OCI-LY7 (cell line): ENCODE data around the gene ZC3H7B. TPM values are rescaled to one million over a fixed set of nuclear protein-coding genes. Genes with fewer than 3 reads are reported as not detected.

Experiments
- BruUV-seq: library from RNA; stranded (reverse); fragments of 400-500 nt; replicated peaks from 2 replicates; lab custom pipeline; 2021; lab: Mats Ljungman, UMichigan
- CTCF ChIA-PET: fragments of 300-600 bp; sonication (Branson Sonifier 250); formaldehyde crosslinking; loops from one replicate; lab custom pipeline; 2022; ENCODE audit warnings: antibody characterized with exemption; ENCODE audit not compliant: unreplicated experiment; lab: Charles Lee
- POLR2A ChIA-PET: fragments of 300-600 bp; sonication (Branson Sonifier 250); formaldehyde crosslinking; loops from one replicate; lab custom pipeline; 2022; ENCODE audit warnings: antibody characterized with exemption; lab: Charles Lee
- DNase-seq: peaks from one replicate; pipeline ENCODE4 v3.0.0-alpha.2; 2015; ENCODE audit warnings: low spot score
- H2AFZ ChIP-seq: fragments of 200-600 bp; sonication (generic), shearing (Covaris generic); 2 replicates; pipeline ENCODE4 v1.6.1; 2014; ENCODE audit warnings: mild to moderate bottlenecking, antibody characterized with exemption, low read length, moderate library complexity
- H3K27ac ChIP-seq: fragments of 200-600 bp; sonication (generic); 2 replicates; pipeline ENCODE4 v1.5.1; 2014; ENCODE audit warnings: mixed run types, low read depth, mild to moderate bottlenecking, moderate library complexity, low read length, inconsistent platforms; ENCODE audit not compliant: poor library complexity, severe bottlenecking
- H3K36me3 ChIP-seq: fragments of 200-600 bp; sonication (generic); 2 replicates; pipeline ENCODE4 v1.6.1; 2014; ENCODE audit warnings: mild to moderate bottlenecking, antibody characterized with exemption, low read length, moderate library complexity, mixed read lengths; ENCODE audit not compliant: insufficient read depth
- H3K4me1 ChIP-seq: fragments of 200-600 bp; sonication (generic); 2 replicates; pipeline ENCODE4 v1.5.1; 2014; ENCODE audit warnings: mild to moderate bottlenecking, low read length; ENCODE audit not compliant: insufficient read depth, poor library complexity, severe bottlenecking
- H3K4me2 ChIP-seq: fragments of 200-600 bp; sonication (generic); 2 replicates; pipeline ENCODE4 v1.6.1; 2014; ENCODE audit warnings: mild to moderate bottlenecking, low read length
- H3K4me3 ChIP-seq: fragments of 200-600 bp; sonication (generic); 2 replicates; pipeline ENCODE4 v1.5.1; 2014; ENCODE audit warnings: mild to moderate bottlenecking, low read depth, low read length; ENCODE audit not compliant: poor library complexity, severe bottlenecking
- H3K79me2 ChIP-seq: fragments of 200-600 bp; sonication (generic); 2 replicates; pipeline ENCODE4 v1.6.1; 2016; ENCODE audit warnings: low read depth, mild to moderate bottlenecking, low read length, moderate library complexity, mixed read lengths; ENCODE audit not compliant: insufficient read depth
- H3K9me2 ChIP-seq: fragments of 200-600 bp; sonication (generic); 2 replicates; pipeline ENCODE4 v1.6.1; 2016; ENCODE audit warnings: mild to moderate bottlenecking, low read length, mixed read lengths; ENCODE audit not compliant: insufficient read depth
- H3K9me3 ChIP-seq: fragments of 200-600 bp; sonication (generic); 2 replicates; pipeline ENCODE4 v1.6.1; 2014; ENCODE audit warnings: mild to moderate bottlenecking, mixed run types, low read length, mixed read lengths
- H4K20me1 ChIP-seq: fragments of 200-600 bp; sonication (generic); 2 replicates; pipeline ENCODE4 v1.6.1; 2014; ENCODE audit warnings: mild to moderate bottlenecking, antibody characterized with exemption, low read length, moderate library complexity, mixed read lengths; ENCODE audit not compliant: insufficient read depth
- CTCF ChIP-seq: fragments of 200-600 bp; sonication (generic); conservative IDR thresholded peaks from 2 replicates; pipeline ENCODE4 v1.5.1; 2014; ENCODE audit warnings: mild to moderate bottlenecking, antibody characterized with exemption, low read length, moderate library complexity, mixed read lengths
- EZH2phosphoT487 ChIP-seq: fragments of 200-600 bp; sonication (generic); IDR thresholded peaks from 2 replicates; pipeline ENCODE4 v1.6.1; 2018; ENCODE audit warnings: low read depth, borderline replicate concordance, mild to moderate bottlenecking, mixed run types, antibody characterized with exemption, low read length, moderate library complexity, mixed read lengths
- intact Hi-C: fragments of 100-400 bp; cut with micrococcal nuclease; formaldehyde crosslinking; loops from one replicate; pipeline ENCODE4 v1.10.0; 2022; ENCODE audit not compliant: unreplicated experiment
- total RNA-seq, 2 experiments: library from RNA; depleted of rRNA in 1 of 2; stranded (reverse); fragments of >200 nt in 1 of 2; shearing (Covaris generic) in 1 of 2; gene quantifications; 2 replicates each; pipeline ENCODE4 v1.2.3, GENCODE V29; 2014 to 2022

The ZC3H7B gene
- total RNA-seq, 2 experiments from 2014 or later, result 46.7 to 56.3 TPM

DNA sequence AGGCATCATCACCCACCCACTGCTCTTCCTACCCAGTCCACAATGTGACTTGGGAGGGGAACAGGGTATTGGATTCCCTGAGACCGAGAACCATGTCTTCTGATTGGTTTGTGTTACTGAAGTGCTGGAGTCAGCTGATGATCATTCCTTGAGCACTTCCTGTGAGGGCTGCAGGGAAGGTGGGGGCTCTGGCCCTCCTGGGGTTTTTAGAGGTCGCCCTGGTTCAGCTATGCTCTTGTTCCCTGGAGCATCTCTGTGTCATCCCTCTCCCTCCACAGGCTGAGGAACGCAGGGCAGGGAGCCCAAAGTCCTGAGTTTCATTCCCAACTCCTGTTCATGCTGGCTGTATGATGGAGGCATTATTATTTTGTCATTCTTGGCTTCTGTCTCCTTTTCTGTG, 6.7 kb downstream of the ZC3H7B start:
- Histone ChIP-seq H3K9me2 (no peaks in the 10 kb centered on the region), H3K4me3 (no peak overlapping the region), H3K4me2 (no peak overlapping the region), H3K4me1 (peaks cover 9% of the 10 kb centered on the region), H3K79me2 (peaks cover 83% of the 10 kb centered on the region), H3K36me3 (peaks cover 47% of the 10 kb centered on the region), H3K27ac (no peak overlapping the region), H3K9me3 (no peaks in the 10 kb centered on the region), H2AFZ (no peak overlapping the region), H4K20me1 (no peaks in the 10 kb centered on the region; the same call in 1 of the 2 replicates)
- POLR2A ChIA-PET, result no interaction called here
- CTCF ChIA-PET, result no interaction called here
- no peak for TF ChIP-seq CTCF
- TF ChIP-seq EZH2phosphoT487, result no peak
- no peak for DNase-seq
- BruUV-seq, result no TSS peak
- intact Hi-C loops, result loop anchor here (10.0 kb wide), 1 partner anchor 77 kb away; the partner anchor contains the start of gene TEF

DNA sequence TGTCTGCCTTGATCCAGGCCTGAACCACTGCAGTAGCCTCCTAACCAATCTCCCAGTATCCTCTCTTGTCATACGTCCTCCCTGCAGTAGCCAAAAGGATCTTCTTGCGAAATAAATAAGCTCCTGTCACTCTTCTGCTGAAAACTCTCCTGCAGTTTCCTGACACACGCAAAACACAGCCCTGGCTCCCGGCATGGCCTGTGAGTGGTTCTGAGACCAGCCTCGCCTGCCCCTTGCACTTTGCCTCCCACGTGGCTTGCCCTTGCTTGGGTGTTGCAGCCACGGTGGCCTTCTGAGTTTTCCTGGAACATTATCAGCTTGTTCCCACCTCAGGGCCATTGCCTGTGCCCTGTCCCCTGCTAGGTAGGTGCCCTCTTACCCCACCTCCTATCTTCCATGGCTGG, 7.2 kb downstream of the ZC3H7B start:
- BruUV-seq, result no TSS peak
- no peak for DNase-seq
- Histone ChIP-seq H3K36me3 (peaks cover 47% of the 10 kb centered on the region), H3K4me1 (peaks cover 4% of the 10 kb centered on the region), H3K27ac (no peak overlapping the region), H3K4me3 (no peak overlapping the region), H4K20me1 (no peaks in the 10 kb centered on the region; the same call in 1 of the 2 replicates), H3K9me3 (no peaks in the 10 kb centered on the region), H2AFZ (no peak overlapping the region), H3K9me2 (no peaks in the 10 kb centered on the region), H3K79me2 (peaks cover 82% of the 10 kb centered on the region), H3K4me2 (no peak overlapping the region)
- TF ChIP-seq CTCF (no peak), EZH2phosphoT487 (no peak)
- ChIA-PET CTCF (no interaction called here), POLR2A (no interaction called here)
- intact Hi-C loops, result loop anchor here (10.0 kb wide), 1 partner anchor 76 kb away; the partner anchor contains the start of gene TEF

DNA sequence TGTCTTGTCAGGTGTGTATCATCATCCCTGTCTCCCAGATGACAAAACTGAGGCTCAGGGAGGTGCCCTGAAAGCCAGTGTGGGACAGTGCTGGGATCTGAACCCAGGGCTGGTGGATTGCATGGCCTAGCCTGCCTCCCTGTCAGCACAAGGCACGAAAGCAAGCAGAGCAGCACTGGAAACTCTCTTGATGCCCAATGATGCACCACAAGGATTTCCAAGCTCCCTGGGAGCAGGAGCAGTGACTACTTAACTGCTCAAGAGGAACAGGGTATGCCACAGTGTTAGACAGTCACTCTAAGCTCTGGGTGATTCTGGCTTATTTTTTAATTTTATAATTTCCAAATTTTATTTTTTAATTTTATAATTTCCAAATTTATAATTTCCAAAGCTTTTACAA, 9.0 kb downstream of the ZC3H7B start:
- peaks cover 72% of the 10 kb centered on the region for H3K79me2 ChIP-seq
- H3K9me2 ChIP-seq, result no peaks in the 10 kb centered on the region
- no peak overlapping the region for H3K27ac ChIP-seq
- H3K4me1 ChIP-seq, result no peaks in the 10 kb centered on the region
- no peaks in the 10 kb centered on the region for H3K9me3 ChIP-seq
- POLR2A ChIA-PET, result no interaction called here
- H4K20me1 ChIP-seq, result no peaks in the 10 kb centered on the region; the same call in 1 of the 2 replicates
- no peak overlapping the region for H2AFZ ChIP-seq
- CTCF ChIA-PET, result no interaction called here
- no peak overlapping the region for H3K4me2 ChIP-seq
- TF ChIP-seq EZH2phosphoT487 (no peak), CTCF (no peak)
- no peak for DNase-seq
- no TSS peak for BruUV-seq
- intact Hi-C loops, result no loop called here
- peaks cover 36% of the 10 kb centered on the region for H3K36me3 ChIP-seq
- no peak overlapping the region for H3K4me3 ChIP-seq
